ENCODE data around the gene NOL9. TPM values are rescaled to one million over a fixed set of nuclear protein-coding genes. Genes with fewer than 3 reads are reported as not detected.

NOL9 gene
- total RNA-seq, 6 experiments from 2014 or later = 8.9 to 13.1 (median 10.7) TPM

- Histone ChIP-seq H3K27me3 (peaks cover 0 to 8% of the 10 kb centered on the region in 2 donors), H3K9me3 (no peaks in the 10 kb centered on the region), H3K36me3 (no peaks in the 10 kb centered on the region), H3K4me1 (peaks cover 0 to 11% (median 2%) of the 10 kb centered on the region in 4 donors), H3K4me3 (peak overlapping the region; percentile 34 to 53 (median 46)), H3K27ac (no peak overlapping the region)
- peak in 1 of 3 donors; percentile 58 for DNase-seq
- peak; percentile 61 to 67 (median 64) for ATAC-seq
- intact Hi-C loops (cut with DNase I) = no loop called here
- no peak for TF ChIP-seq POLR2A (IDR thresholded peaks at IDR 0.05)
- TF ChIP-seq, protein P1, sequence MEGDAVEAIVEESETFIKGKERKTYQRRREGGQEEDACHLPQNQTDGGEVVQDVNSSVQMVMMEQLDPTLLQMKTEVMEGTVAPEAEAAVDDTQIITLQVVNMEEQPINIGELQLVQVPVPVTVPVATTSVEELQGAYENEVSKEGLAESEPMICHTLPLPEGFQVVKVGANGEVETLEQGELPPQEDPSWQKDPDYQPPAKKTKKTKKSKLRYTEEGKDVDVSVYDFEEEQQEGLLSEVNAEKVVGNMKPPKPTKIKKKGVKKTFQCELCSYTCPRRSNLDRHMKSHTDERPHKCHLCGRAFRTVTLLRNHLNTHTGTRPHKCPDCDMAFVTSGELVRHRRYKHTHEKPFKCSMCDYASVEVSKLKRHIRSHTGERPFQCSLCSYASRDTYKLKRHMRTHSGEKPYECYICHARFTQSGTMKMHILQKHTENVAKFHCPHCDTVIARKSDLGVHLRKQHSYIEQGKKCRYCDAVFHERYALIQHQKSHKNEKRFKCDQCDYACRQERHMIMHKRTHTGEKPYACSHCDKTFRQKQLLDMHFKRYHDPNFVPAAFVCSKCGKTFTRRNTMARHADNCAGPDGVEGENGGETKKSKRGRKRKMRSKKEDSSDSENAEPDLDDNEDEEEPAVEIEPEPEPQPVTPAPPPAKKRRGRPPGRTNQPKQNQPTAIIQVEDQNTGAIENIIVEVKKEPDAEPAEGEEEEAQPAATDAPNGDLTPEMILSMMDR (IDR thresholded peaks at IDR 0.05) = no peak
- WGBS (ENCODE audit: insufficient coverage, low coverage, low lambda C conversion rate, missing lambda C conversion rate) = 0% methylated on average over 1 of the region's 74 CpGs
Measured at GRCh38 chr1:6497215-6497866, 57.0 kb downstream of the NOL9 start.

DNA sequence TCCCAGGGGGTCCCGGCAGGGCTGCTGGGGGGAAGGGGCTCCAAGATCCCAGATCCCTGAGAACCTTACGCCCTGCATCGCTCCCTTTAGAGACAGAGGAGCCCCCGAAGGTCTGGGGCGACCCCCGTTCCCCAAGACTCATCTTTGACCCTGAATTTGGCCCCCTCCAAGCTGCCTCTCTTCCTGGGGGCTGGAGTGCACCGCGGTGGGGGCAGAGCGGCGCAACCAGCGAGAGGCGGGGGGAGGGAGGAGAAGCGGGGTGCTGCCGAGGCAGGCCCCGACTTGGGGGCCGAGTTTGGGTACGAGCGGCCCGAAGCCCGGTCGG is 57.5 kb downstream of the NOL9 start:
- WGBS (ENCODE audit: insufficient coverage, low coverage, low lambda C conversion rate, missing lambda C conversion rate) = 0% methylated on average over 1 of the region's 21 CpGs
- H3K9me3 ChIP-seq = no peaks in the 10 kb centered on the region
- DNase-seq (no peak), ATAC-seq (no peak)
- peak overlapping the region; percentile 16 to 53 (median 21) for H3K4me3 ChIP-seq
- intact Hi-C loops (cut with DNase I) = no loop called here
- no peak for TF ChIP-seq POLR2A (IDR thresholded peaks at IDR 0.05)
- TF ChIP-seq, protein P1 (IDR thresholded peaks at IDR 0.05) = no peak
- H3K27ac ChIP-seq = no peak overlapping the region
- H3K36me3 ChIP-seq = no peaks in the 10 kb centered on the region
- H3K27me3 ChIP-seq = peaks cover 0 to 8% of the 10 kb centered on the region in 2 donors
- H3K4me1 ChIP-seq = peaks cover 0 to 11% (median 2%) of the 10 kb centered on the region in 4 donors

DNA sequence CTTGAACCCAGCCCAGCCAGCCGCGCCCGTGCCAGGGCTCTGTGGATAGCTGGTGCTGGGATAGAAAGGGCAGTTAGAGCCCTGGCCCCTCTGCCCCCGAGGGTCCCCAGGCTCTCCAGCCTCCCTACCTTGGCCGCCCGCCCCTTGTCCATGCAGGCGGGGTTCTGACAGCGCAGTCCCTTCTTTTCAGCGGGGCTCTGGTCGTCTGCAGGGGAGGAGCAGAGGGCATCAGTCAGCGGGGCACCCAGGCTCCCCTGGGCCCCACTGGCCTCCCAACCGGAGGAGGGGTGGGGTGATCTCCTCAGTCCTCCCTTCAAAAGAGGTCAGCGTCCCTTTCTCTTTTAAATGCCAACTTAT is 58.0 kb downstream of the NOL9 start:
- intact Hi-C loops (cut with DNase I) = no loop called here
- ATAC-seq (no peak), DNase-seq (no peak)
- no peaks in the 10 kb centered on the region for H3K9me3 ChIP-seq
- TF ChIP-seq POLR2A (IDR thresholded peaks at IDR 0.05) = no peak
- TF ChIP-seq, protein P1 (IDR thresholded peaks at IDR 0.05) = no peak
- 7% methylated on average over 5 of the region's 13 CpGs for WGBS (ENCODE audit: insufficient coverage, low coverage, low lambda C conversion rate, missing lambda C conversion rate)
- H3K27ac ChIP-seq = no peak overlapping the region
- H3K4me1 ChIP-seq = peaks cover 0 to 17% (median 2%) of the 10 kb centered on the region in 4 donors
- H3K4me3 ChIP-seq = peak overlapping the region in 1 of 3 donors; percentile 53
- H3K36me3 ChIP-seq = no peaks in the 10 kb centered on the region
- peaks cover 0 to 8% of the 10 kb centered on the region in 2 donors for H3K27me3 ChIP-seq

DNA sequence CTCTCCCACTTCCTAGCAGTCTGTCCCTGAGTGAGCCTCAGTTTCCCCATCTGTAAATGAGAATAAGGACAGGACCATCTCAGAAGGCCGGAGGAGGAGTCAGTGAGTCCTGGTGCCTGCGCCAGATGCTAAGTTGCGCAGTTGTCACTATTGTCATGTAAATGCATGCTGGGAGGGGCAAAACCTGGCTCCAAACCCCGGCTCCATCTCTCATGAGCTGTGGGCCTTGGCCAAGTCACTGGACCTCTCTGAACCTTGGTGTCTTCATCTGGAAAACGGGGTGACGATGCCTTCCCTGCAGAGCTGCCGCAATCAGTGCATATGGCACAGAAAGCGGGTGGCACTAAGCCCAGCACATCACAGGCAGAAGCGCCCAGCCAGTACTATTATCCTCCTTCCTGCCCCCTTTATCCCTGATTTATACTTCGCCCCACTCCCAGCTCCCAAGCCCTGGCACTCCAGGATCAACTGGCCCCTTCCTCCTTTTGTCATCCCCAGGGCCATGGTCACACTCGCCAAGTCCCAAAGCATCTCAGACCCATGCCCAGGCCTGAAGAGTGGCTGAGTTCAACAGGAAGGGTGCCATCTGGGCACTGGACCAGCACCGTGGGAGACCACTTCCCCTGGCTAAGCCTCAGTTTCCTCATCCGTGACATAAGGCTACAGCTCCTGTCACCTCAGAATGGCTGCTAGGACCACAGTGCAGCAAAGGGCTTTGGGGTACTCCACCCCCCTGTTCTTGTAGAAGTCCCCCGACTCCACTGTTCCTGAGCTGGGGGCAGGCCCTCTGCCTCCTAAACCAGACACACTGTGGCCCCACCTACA is 58.6 kb downstream of the NOL9 start:
- 72% methylated on average over 5 of the region's 14 CpGs for WGBS (ENCODE audit: insufficient coverage, low coverage, low lambda C conversion rate, missing lambda C conversion rate)
- Histone ChIP-seq H3K27ac (no peak overlapping the region), H3K4me3 (no peak overlapping the region), H3K4me1 (peaks cover 0 to 19% (median 2%) of the 10 kb centered on the region in 4 donors), H3K36me3 (no peaks in the 10 kb centered on the region), H3K9me3 (no peaks in the 10 kb centered on the region), H3K27me3 (peaks cover 0 to 8% of the 10 kb centered on the region in 2 donors)
- ATAC-seq (no peak), DNase-seq (no peak)
- TF ChIP-seq, protein P1 (IDR thresholded peaks at IDR 0.05) = no peak
- no peak for TF ChIP-seq POLR2A (IDR thresholded peaks at IDR 0.05)
- intact Hi-C loops (cut with DNase I) = no loop called here

Data from right lobe of liver (tissue), 6 donors.